Sigmoid colon (tissue), 4 donors: ENCODE results near the gene CAPN10.

Source experiments
- POLR2AphosphoS5 ChIP-seq, 4 donors: sonication (generic); formaldehyde crosslinking; IDR thresholded peaks; one replicate each; pipeline ENCODE4 v1.6.1; 2017; ENCODE audit warnings: antibody characterized with exemption in 4 of 4
- TF ChIP-seq, protein P1 (sequence below), 4 experiments: fragments of 450-650 bp in 3 of 4; fragments of 200-600 bp in 1 of 4; IDR thresholded peaks; one replicate each; pipeline ENCODE4 v1.5.1; 2016 to 2019; ENCODE audit warnings: antibody characterized with exemption in 4 of 4, mild to moderate bottlenecking in 3 of 4, moderate library complexity in 2 of 4

DNA sequence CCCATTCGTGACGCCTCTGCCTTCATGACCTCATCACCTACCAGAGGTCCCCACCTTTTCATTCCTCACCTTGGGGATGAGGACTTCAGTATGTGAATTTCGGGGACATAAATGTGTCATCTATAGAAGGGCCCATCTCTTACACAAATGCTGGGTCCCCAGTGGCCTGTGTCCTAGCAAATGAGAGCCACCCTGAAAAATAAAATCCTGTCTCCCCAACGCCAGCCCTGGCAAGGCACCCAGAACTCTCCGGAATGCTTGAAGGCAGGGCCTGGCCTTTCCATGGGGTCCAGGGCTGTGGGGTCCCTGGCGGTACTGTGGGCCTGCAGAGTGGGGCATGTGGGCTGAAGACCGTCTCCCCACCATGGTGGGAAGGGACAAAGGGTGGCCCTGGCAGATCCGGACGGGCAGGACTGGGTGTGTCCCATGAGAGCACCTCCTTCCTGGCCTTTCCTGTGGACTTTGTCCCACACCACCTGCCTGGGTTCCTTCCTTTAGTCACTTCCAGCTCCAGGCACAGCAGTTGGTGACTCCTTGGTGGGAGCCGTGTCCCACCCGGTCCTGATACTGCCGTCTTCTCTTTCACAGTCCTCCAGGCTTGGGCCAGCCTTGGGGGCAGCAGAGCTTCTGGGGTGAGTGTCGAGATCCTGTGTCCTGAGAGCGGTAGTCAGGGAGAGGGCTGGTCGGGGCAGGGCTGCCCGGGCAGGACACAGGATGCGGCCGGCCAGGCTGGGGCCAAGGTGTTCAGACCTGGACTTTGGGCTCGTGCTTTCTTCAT lies 18.6 kb downstream of the CAPN10 start:
- TF ChIP-seq, protein P1, sequence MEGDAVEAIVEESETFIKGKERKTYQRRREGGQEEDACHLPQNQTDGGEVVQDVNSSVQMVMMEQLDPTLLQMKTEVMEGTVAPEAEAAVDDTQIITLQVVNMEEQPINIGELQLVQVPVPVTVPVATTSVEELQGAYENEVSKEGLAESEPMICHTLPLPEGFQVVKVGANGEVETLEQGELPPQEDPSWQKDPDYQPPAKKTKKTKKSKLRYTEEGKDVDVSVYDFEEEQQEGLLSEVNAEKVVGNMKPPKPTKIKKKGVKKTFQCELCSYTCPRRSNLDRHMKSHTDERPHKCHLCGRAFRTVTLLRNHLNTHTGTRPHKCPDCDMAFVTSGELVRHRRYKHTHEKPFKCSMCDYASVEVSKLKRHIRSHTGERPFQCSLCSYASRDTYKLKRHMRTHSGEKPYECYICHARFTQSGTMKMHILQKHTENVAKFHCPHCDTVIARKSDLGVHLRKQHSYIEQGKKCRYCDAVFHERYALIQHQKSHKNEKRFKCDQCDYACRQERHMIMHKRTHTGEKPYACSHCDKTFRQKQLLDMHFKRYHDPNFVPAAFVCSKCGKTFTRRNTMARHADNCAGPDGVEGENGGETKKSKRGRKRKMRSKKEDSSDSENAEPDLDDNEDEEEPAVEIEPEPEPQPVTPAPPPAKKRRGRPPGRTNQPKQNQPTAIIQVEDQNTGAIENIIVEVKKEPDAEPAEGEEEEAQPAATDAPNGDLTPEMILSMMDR (IDR thresholded peaks at IDR 0.05) = no peak
- no peak for TF ChIP-seq POLR2AphosphoS5 (IDR thresholded peaks at IDR 0.05)
